ENCODE results near the gene C2orf78. TPM values are rescaled to one million over a fixed set of nuclear protein-coding genes. Genes with fewer than 3 reads are reported as not detected.

Gene C2orf78
- total RNA-seq, 1 experiment from 2014 or later, result 0.39 TPM

Other genes starting within 250 kb of the C2orf78 start
- gene NAT8, start 141.8 kb upstream of the C2orf78 start, total RNA-seq (2021), result not detected in 3 replicates
- gene TPRKB, start 46.8 kb upstream of the C2orf78 start, total RNA-seq (2021), result 27.3 to 30.6 TPM (median 29.8 TPM) in 3 replicates
- gene DUSP11, start 4.1 kb upstream of the C2orf78 start, total RNA-seq (2021), result 14.6 to 16.8 TPM (median 15.1 TPM) in 3 replicates
- gene STAMBP, start 44.8 kb downstream of the C2orf78 start, total RNA-seq (2021), result 34.4 to 40.9 TPM (median 35.2 TPM) in 3 replicates
- 1.4 to 2.7 TPM (median 1.8 TPM) in 3 replicates for gene ACTG2, start 108.8 kb downstream of the C2orf78 start, total RNA-seq (2021)
- gene DGUOK, start 142.7 kb downstream of the C2orf78 start, total RNA-seq (2021), result 105 to 106 TPM (median 106 TPM) in 3 replicates
- 16.4 to 19.3 TPM (median 18.2 TPM) in 3 replicates for gene TET3, start 200.7 kb downstream of the C2orf78 start, total RNA-seq (2021)